GM12865 (cell line): ENCODE data around the gene TNFRSF12A.

Experiments
- DNase-seq: peaks from one replicate; pipeline ENCODE4 v3.0.0; 2010; ENCODE audit warnings: low read depth
- H3K4me3 ChIP-seq: 2 replicates; pipeline ENCODE4 v1.5.1; 2011; ENCODE audit warnings: mild to moderate bottlenecking, low read depth, low read length, control low read depth
- TF ChIP-seq, protein P1 (sequence below): IDR thresholded peaks from 2 replicates; pipeline ENCODE4 v1.5.1; 2011; ENCODE audit warnings: low read length, control low read depth, low read depth, inconsistent platforms; ENCODE audit not compliant: insufficient read depth; ENCODE audit errors: missing control alignments

Gene TNFRSF12A

DNA sequence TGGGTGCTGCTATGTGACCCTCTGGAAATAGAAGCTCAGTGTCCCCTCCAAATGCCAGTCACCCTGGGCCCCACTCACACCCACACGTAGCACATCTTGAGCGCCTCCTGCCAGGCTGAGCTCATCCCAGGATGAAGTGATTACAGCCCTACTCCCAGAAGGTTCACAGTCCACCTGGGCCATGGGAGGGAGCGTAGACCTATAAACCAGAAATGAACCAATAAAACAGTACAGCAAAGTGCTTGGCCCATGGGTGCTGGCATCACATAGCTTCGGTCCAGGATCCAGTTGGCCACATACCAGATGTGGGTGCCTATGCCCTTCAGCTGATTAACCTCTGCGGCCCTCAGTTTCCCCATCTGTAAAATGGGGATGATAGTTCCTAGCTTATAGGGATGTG, 18.7 kb downstream of the TNFRSF12A start:
- TF ChIP-seq, protein P1, sequence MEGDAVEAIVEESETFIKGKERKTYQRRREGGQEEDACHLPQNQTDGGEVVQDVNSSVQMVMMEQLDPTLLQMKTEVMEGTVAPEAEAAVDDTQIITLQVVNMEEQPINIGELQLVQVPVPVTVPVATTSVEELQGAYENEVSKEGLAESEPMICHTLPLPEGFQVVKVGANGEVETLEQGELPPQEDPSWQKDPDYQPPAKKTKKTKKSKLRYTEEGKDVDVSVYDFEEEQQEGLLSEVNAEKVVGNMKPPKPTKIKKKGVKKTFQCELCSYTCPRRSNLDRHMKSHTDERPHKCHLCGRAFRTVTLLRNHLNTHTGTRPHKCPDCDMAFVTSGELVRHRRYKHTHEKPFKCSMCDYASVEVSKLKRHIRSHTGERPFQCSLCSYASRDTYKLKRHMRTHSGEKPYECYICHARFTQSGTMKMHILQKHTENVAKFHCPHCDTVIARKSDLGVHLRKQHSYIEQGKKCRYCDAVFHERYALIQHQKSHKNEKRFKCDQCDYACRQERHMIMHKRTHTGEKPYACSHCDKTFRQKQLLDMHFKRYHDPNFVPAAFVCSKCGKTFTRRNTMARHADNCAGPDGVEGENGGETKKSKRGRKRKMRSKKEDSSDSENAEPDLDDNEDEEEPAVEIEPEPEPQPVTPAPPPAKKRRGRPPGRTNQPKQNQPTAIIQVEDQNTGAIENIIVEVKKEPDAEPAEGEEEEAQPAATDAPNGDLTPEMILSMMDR: no peak
- H3K4me3 ChIP-seq: no peak overlapping the region
- DNase-seq: no peak

- no peak overlapping the region for H3K4me3 ChIP-seq
- no peak for DNase-seq
- TF ChIP-seq, protein P1: no peak
Observed at GRCh38 chr16:3042376-3042775, 22.2 kb downstream of the TNFRSF12A start.

GRCh38 chr16:3044708-3045107, 24.5 kb downstream of the TNFRSF12A start:
- TF ChIP-seq, protein P1: no peak
- no peak overlapping the region for H3K4me3 ChIP-seq
- no peak for DNase-seq

GRCh38 chr16:3045758-3046640, 25.8 kb downstream of the TNFRSF12A start, which contains the start of gene MMP25:
MMP25 (plus strand) TSS chr16:3046561; CDS start chr16:3046918, 357 bp downstream.
- TF ChIP-seq, protein P1: no peak
- H3K4me3 ChIP-seq: peak within 1 kb of the TSS; percentile 45
- no peak for DNase-seq

- DNase-seq: no peak
- TF ChIP-seq, protein P1: no peak
- H3K4me3 ChIP-seq: no peak overlapping the region
Observed at GRCh38 chr16:3046641-3047386, 26.6 kb downstream of the TNFRSF12A start.

DNA sequence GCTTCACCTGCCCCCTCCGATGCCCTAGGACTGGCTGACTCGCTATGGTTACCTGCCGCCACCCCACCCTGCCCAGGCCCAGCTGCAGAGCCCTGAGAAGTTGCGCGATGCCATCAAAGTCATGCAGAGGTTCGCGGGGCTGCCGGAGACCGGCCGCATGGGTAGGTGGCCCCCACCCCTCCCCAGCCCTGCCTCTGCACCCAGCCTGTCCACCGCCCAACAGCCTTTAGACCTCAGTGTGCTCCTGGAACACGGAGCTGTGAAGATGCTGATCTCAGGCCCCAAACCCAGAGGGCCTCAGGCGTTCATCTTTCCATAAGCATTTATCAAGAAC, 27.2 kb downstream of the TNFRSF12A start:
- H3K4me3 ChIP-seq: no peak overlapping the region
- no peak for DNase-seq
- TF ChIP-seq, protein P1: no peak
